Breast epithelium (tissue), 4 donors: Measurements from ENCODE around the gene LIF. TPM values are rescaled to one million over a fixed set of nuclear protein-coding genes. Genes with fewer than 3 reads are reported as not detected.

ENCODE experiments used
- DNase-seq, 2 donors: peaks; one replicate each; pipeline ENCODE4 v3.0.0-alpha.2; 2019; ENCODE audit warnings: low spot score in 2 of 2
- H3K27ac ChIP-seq, 2 donors: fragments of 200-600 bp; sonication (generic) in 1 of 2; one replicate each; pipeline ENCODE4 v1.5.1; 2016 to 2019; ENCODE audit warnings: mild to moderate bottlenecking in 1 of 2
- H3K27me3 ChIP-seq, 2 donors: fragments of 200-600 bp; sonication (generic) in 1 of 2; one replicate each; pipeline versions ENCODE4 v1.5.1 to v1.6.0; 2017 to 2019; ENCODE audit warnings: control low read depth in 1 of 2, mild to moderate bottlenecking in 1 of 2
- H3K36me3 ChIP-seq: fragments of 200-600 bp; one replicate; pipeline ENCODE4 v1.5.1; 2019
- H3K4me1 ChIP-seq, 2 donors: fragments of 200-600 bp; sonication (generic); one replicate each; pipeline ENCODE4 v1.5.1; 2016 to 2019; ENCODE audit warnings: control low read depth in 1 of 2
- H3K4me3 ChIP-seq, 3 donors: fragments of 200-600 bp; sonication (generic); 1 replicate in 2 of 3; 2 replicates in 1 of 3; pipeline ENCODE4 v1.5.1; 2016 to 2019; ENCODE audit warnings: mild to moderate bottlenecking in 3 of 3, moderate library complexity in 2 of 3
- H3K9me3 ChIP-seq, 2 donors: fragments of 200-600 bp; sonication (generic) in 1 of 2; one replicate each; pipeline ENCODE4 v1.5.1; 2016 to 2019; ENCODE audit warnings: control low read depth in 1 of 2
- CTCF ChIP-seq, 3 donors: fragments of 450-650 bp; IDR thresholded peaks; one replicate each; pipeline ENCODE4 v1.5.1; 2016 to 2017; ENCODE audit warnings: antibody characterized with exemption in 3 of 3, mild to moderate bottlenecking in 3 of 3, moderate library complexity in 3 of 3
- POLR2A ChIP-seq: fragments of 450-650 bp; IDR thresholded peaks from one replicate; pipeline ENCODE4 v1.6.1; 2016; ENCODE audit warnings: antibody characterized with exemption, mild to moderate bottlenecking, moderate library complexity
- POLR2AphosphoS5 ChIP-seq, 3 donors: sonication (generic); formaldehyde crosslinking; IDR thresholded peaks; one replicate each; pipeline ENCODE4 v1.6.1; 2017; ENCODE audit warnings: antibody characterized with exemption in 3 of 3
- intact Hi-C: fragments of 100-400 bp; cut with DNase I; formaldehyde crosslinking; loops from one replicate; pipeline ENCODE4 v1.15.1; 2023; ENCODE audit warnings: low total_unique reads
- total RNA-seq, 3 donors: library from RNA; depleted of rRNA; stranded (reverse); fragments of >200 nt; gene quantifications; one replicate each; pipeline ENCODE4 v1.1.0, GENCODE V29; 2016

LIF gene
- total RNA-seq, 3 donors from 2014 or later: 1.4 to 9.5 (median 1.6) TPM

- Histone ChIP-seq H3K27me3 (no peaks in the 10 kb centered on the region), H3K9me3 (no peaks in the 10 kb centered on the region), H3K36me3 (no peaks in the 10 kb centered on the region), H3K4me1 (peaks cover 22 to 42% of the 10 kb centered on the region in 2 donors), H3K4me3 (no peak overlapping the region), H3K27ac (peak overlapping the region; percentile 96 to 98)
- intact Hi-C loops: no loop called here
- TF ChIP-seq POLR2A (no peak), CTCF (IDR thresholded peaks at IDR 0.05) (no peak), POLR2AphosphoS5 (IDR thresholded peaks at IDR 0.05) (no peak)
- no peak for DNase-seq
Observed at GRCh38 chr22:30293026-30293425, 46.5 kb upstream of the LIF start.

- Histone ChIP-seq H3K36me3 (no peaks in the 10 kb centered on the region), H3K27ac (peak overlapping the region; percentile 96 to 98), H3K4me3 (no peak overlapping the region), H3K4me1 (peaks cover 16 to 37% of the 10 kb centered on the region in 2 donors), H3K9me3 (no peaks in the 10 kb centered on the region), H3K27me3 (no peaks in the 10 kb centered on the region)
- no peak for DNase-seq
- intact Hi-C loops: no loop called here
- no peak for TF ChIP-seq CTCF (IDR thresholded peaks at IDR 0.05)
- no peak for TF ChIP-seq POLR2AphosphoS5 (IDR thresholded peaks at IDR 0.05)
- TF ChIP-seq POLR2A: no peak
Observed at GRCh38 chr22:30292069-30292970, 45.8 kb upstream of the LIF start.

GRCh38 chr22:30291058-30291892 lies 44.7 kb upstream of the LIF start:
- TF ChIP-seq POLR2AphosphoS5 (IDR thresholded peaks at IDR 0.05): peak; percentile 93 to 98 (median 98)
- no peak for TF ChIP-seq POLR2A
- TF ChIP-seq CTCF (IDR thresholded peaks at IDR 0.05): peak in 1 of 3 donors; percentile 20
- no peaks in the 10 kb centered on the region for H3K36me3 ChIP-seq
- H3K4me3 ChIP-seq: peak overlapping the region in 1 of 3 donors; percentile 94
- intact Hi-C loops: no loop called here
- H3K27me3 ChIP-seq: no peaks in the 10 kb centered on the region
- no peaks in the 10 kb centered on the region for H3K9me3 ChIP-seq
- peaks cover 16 to 28% of the 10 kb centered on the region in 2 donors for H3K4me1 ChIP-seq
- H3K27ac ChIP-seq: peak overlapping the region; percentile 96 to 98
- DNase-seq: peak; percentile 95

- Histone ChIP-seq H3K4me3 (peak overlapping the region; percentile 84 to 94 (median 92)), H3K36me3 (no peaks in the 10 kb centered on the region), H3K9me3 (no peaks in the 10 kb centered on the region), H3K27ac (peak overlapping the region; percentile 96 to 98), H3K27me3 (no peaks in the 10 kb centered on the region), H3K4me1 (peaks cover 16 to 28% of the 10 kb centered on the region in 2 donors)
- intact Hi-C loops: no loop called here
- TF ChIP-seq POLR2A (no peak), POLR2AphosphoS5 (IDR thresholded peaks at IDR 0.05) (no peak), CTCF (IDR thresholded peaks at IDR 0.05) (no peak)
- DNase-seq: peak in 1 of 2 donors; percentile 61
Observed at GRCh38 chr22:30290342-30291057, 43.9 kb upstream of the LIF start.
